GM11168 (cell line): ENCODE measurements around the gene MAPKBP1.

ENCODE experiments used
- in situ Hi-C: fragments of 300-500 bp; cut with MboI; formaldehyde crosslinking; loops from one replicate; pipeline ENCODE4 v1.12.0; 2022; ENCODE audit warnings: low sequenced_read_pairs; ENCODE audit not compliant: unreplicated experiment

MAPKBP1 gene

GRCh38 chr15:41804916-41805666 lies 30.8 kb downstream of the MAPKBP1 start:
- in situ Hi-C loops = no loop called here

- in situ Hi-C loops = no loop called here
Measured at GRCh38 chr15:41805711-41806110, 31.4 kb downstream of the MAPKBP1 start.

- in situ Hi-C loops = no loop called here
Measured at GRCh38 chr15:41806291-41807181, 32.3 kb downstream of the MAPKBP1 start.

GRCh38 chr15:41809121-41809520 lies 34.8 kb downstream of the MAPKBP1 start:
- in situ Hi-C loops = no loop called here

- in situ Hi-C loops = loop anchor here (5.0 kb wide), 1 partner anchor 37 kb away; the partner anchor contains the start of gene MAPKBP1
Measured at GRCh38 chr15:41809526-41810220, 35.4 kb downstream of the MAPKBP1 start.

- in situ Hi-C loops = loop anchor here (5.0 kb wide), 1 partner anchor 39 kb away; the partner anchor contains the start of gene MAPKBP1
Measured at GRCh38 chr15:41810651-41811431, 36.6 kb downstream of the MAPKBP1 start.

- in situ Hi-C loops = loop anchor here (5.0 kb wide), 1 partner anchor 39 kb away; the partner anchor contains the start of gene MAPKBP1
Measured at GRCh38 chr15:41811432-41812195, 37.3 kb downstream of the MAPKBP1 start.

GRCh38 chr15:41812820-41813375 lies 38.6 kb downstream of the MAPKBP1 start:
- in situ Hi-C loops = loop anchor here (5.0 kb wide), 1 partner anchor 41 kb away; the partner anchor contains the start of gene MAPKBP1

GRCh38 chr15:41813426-41813825 lies 39.1 kb downstream of the MAPKBP1 start:
- in situ Hi-C loops = loop anchor here (5.0 kb wide), 1 partner anchor 41 kb away; the partner anchor contains the start of gene MAPKBP1

- in situ Hi-C loops = loop anchor here (5.0 kb wide), 1 partner anchor 42 kb away; the partner anchor contains the start of gene MAPKBP1
Measured at GRCh38 chr15:41814534-41814933, 40.2 kb downstream of the MAPKBP1 start.

GRCh38 chr15:41816788-41817187 lies 42.5 kb downstream of the MAPKBP1 start:
- in situ Hi-C loops = no loop called here

- in situ Hi-C loops = no loop called here
Measured at GRCh38 chr15:41817327-41817726, 43.0 kb downstream of the MAPKBP1 start.

GRCh38 chr15:41817781-41818180 lies 43.5 kb downstream of the MAPKBP1 start:
- in situ Hi-C loops = no loop called here

- in situ Hi-C loops = no loop called here
Measured at GRCh38 chr15:41819455-41820050, 45.3 kb downstream of the MAPKBP1 start.

GRCh38 chr15:41820791-41821423 lies 46.6 kb downstream of the MAPKBP1 start:
- in situ Hi-C loops = no loop called here

- in situ Hi-C loops = no loop called here
Measured at GRCh38 chr15:41821831-41822230, 47.5 kb downstream of the MAPKBP1 start.

GRCh38 chr15:41822471-41822870 lies 48.2 kb downstream of the MAPKBP1 start:
- in situ Hi-C loops = no loop called here

GRCh38 chr15:41822957-41823356 lies 48.7 kb downstream of the MAPKBP1 start:
- in situ Hi-C loops = no loop called here
